OCI-LY7 (cell line): ENCODE data around the gene ID3. TPM values are rescaled to one million over a fixed set of nuclear protein-coding genes. Genes with fewer than 3 reads are reported as not detected.

Experiments used
- BruUV-seq: library from RNA; stranded (reverse); fragments of 400-500 nt; replicated peaks from 2 replicates; lab custom pipeline; 2021; lab: Mats Ljungman, UMichigan
- CTCF ChIA-PET: fragments of 300-600 bp; sonication (Branson Sonifier 250); formaldehyde crosslinking; loops from one replicate; lab custom pipeline; 2022; ENCODE audit warnings: antibody characterized with exemption; ENCODE audit not compliant: unreplicated experiment; lab: Charles Lee
- POLR2A ChIA-PET: fragments of 300-600 bp; sonication (Branson Sonifier 250); formaldehyde crosslinking; loops from one replicate; lab custom pipeline; 2022; ENCODE audit warnings: antibody characterized with exemption; lab: Charles Lee
- DNase-seq: peaks from one replicate; pipeline ENCODE4 v3.0.0-alpha.2; 2015; ENCODE audit warnings: low spot score
- H2AFZ ChIP-seq: fragments of 200-600 bp; sonication (generic), shearing (Covaris generic); 2 replicates; pipeline ENCODE4 v1.6.1; 2014; ENCODE audit warnings: mild to moderate bottlenecking, antibody characterized with exemption, low read length, moderate library complexity
- H3K27ac ChIP-seq: fragments of 200-600 bp; sonication (generic); 2 replicates; pipeline ENCODE4 v1.5.1; 2014; ENCODE audit warnings: mixed run types, low read depth, mild to moderate bottlenecking, moderate library complexity, low read length, inconsistent platforms; ENCODE audit not compliant: poor library complexity, severe bottlenecking
- H3K36me3 ChIP-seq: fragments of 200-600 bp; sonication (generic); 2 replicates; pipeline ENCODE4 v1.6.1; 2014; ENCODE audit warnings: mild to moderate bottlenecking, antibody characterized with exemption, low read length, moderate library complexity, mixed read lengths; ENCODE audit not compliant: insufficient read depth
- H3K4me1 ChIP-seq: fragments of 200-600 bp; sonication (generic); 2 replicates; pipeline ENCODE4 v1.5.1; 2014; ENCODE audit warnings: mild to moderate bottlenecking, low read length; ENCODE audit not compliant: insufficient read depth, poor library complexity, severe bottlenecking
- H3K4me2 ChIP-seq: fragments of 200-600 bp; sonication (generic); 2 replicates; pipeline ENCODE4 v1.6.1; 2014; ENCODE audit warnings: mild to moderate bottlenecking, low read length
- H3K4me3 ChIP-seq: fragments of 200-600 bp; sonication (generic); 2 replicates; pipeline ENCODE4 v1.5.1; 2014; ENCODE audit warnings: mild to moderate bottlenecking, low read depth, low read length; ENCODE audit not compliant: poor library complexity, severe bottlenecking
- H3K79me2 ChIP-seq: fragments of 200-600 bp; sonication (generic); 2 replicates; pipeline ENCODE4 v1.6.1; 2016; ENCODE audit warnings: low read depth, mild to moderate bottlenecking, low read length, moderate library complexity, mixed read lengths; ENCODE audit not compliant: insufficient read depth
- H3K9me2 ChIP-seq: fragments of 200-600 bp; sonication (generic); 2 replicates; pipeline ENCODE4 v1.6.1; 2016; ENCODE audit warnings: mild to moderate bottlenecking, low read length, mixed read lengths; ENCODE audit not compliant: insufficient read depth
- H3K9me3 ChIP-seq: fragments of 200-600 bp; sonication (generic); 2 replicates; pipeline ENCODE4 v1.6.1; 2014; ENCODE audit warnings: mild to moderate bottlenecking, mixed run types, low read length, mixed read lengths
- H4K20me1 ChIP-seq: fragments of 200-600 bp; sonication (generic); 2 replicates; pipeline ENCODE4 v1.6.1; 2014; ENCODE audit warnings: mild to moderate bottlenecking, antibody characterized with exemption, low read length, moderate library complexity, mixed read lengths; ENCODE audit not compliant: insufficient read depth
- EZH2phosphoT487 ChIP-seq: fragments of 200-600 bp; sonication (generic); IDR thresholded peaks from 2 replicates; pipeline ENCODE4 v1.6.1; 2018; ENCODE audit warnings: low read depth, borderline replicate concordance, mild to moderate bottlenecking, mixed run types, antibody characterized with exemption, low read length, moderate library complexity, mixed read lengths
- intact Hi-C: fragments of 100-400 bp; cut with micrococcal nuclease; formaldehyde crosslinking; loops from one replicate; pipeline ENCODE4 v1.10.0; 2022; ENCODE audit not compliant: unreplicated experiment
- total RNA-seq, 2 experiments: library from RNA; depleted of rRNA in 1 of 2; stranded (reverse); fragments of >200 nt in 1 of 2; shearing (Covaris generic) in 1 of 2; gene quantifications; 2 replicates each; pipeline ENCODE4 v1.2.3, GENCODE V29; 2014 to 2022
- TF ChIP-seq, protein P1 (sequence below): fragments of 200-600 bp; sonication (generic); conservative IDR thresholded peaks from 2 replicates; pipeline ENCODE4 v1.5.1; 2014; ENCODE audit warnings: mild to moderate bottlenecking, antibody characterized with exemption, low read length, moderate library complexity, mixed read lengths

Gene ID3
- total RNA-seq, 2 experiments from 2014 or later: 629 to 1,658 TPM

DNA sequence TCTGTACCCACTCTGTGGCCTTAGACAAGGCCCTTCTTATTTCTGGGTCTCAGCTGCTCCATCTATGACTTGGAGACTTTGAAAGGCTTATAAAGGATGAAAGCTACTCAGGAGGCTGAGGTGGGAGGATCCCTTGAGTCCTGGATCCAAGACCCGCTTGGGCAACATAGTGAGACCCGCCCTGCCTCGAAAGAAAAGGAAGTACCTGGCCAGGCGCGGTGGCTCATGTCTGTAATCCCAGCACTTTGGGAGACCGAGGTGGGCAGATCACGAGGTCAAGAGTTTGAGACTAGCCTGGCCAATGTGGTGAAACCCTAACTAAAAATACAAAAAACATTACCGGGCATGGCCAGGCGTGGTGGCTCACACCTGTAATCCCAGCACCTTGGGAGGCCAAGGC lies 13.4 kb downstream of the ID3 start:
- intact Hi-C loops: loop anchor here (2.0 kb wide), 1 partner anchor 205 kb away; no protein-coding TSS in a partner anchor
- POLR2A ChIA-PET: interaction anchor here (1.0 to 2.8 kb wide), 12 partner anchors 9 to 121 kb away, joined by 3 to 17 read pairs (median 6); no protein-coding TSS in a partner anchor

DNA sequence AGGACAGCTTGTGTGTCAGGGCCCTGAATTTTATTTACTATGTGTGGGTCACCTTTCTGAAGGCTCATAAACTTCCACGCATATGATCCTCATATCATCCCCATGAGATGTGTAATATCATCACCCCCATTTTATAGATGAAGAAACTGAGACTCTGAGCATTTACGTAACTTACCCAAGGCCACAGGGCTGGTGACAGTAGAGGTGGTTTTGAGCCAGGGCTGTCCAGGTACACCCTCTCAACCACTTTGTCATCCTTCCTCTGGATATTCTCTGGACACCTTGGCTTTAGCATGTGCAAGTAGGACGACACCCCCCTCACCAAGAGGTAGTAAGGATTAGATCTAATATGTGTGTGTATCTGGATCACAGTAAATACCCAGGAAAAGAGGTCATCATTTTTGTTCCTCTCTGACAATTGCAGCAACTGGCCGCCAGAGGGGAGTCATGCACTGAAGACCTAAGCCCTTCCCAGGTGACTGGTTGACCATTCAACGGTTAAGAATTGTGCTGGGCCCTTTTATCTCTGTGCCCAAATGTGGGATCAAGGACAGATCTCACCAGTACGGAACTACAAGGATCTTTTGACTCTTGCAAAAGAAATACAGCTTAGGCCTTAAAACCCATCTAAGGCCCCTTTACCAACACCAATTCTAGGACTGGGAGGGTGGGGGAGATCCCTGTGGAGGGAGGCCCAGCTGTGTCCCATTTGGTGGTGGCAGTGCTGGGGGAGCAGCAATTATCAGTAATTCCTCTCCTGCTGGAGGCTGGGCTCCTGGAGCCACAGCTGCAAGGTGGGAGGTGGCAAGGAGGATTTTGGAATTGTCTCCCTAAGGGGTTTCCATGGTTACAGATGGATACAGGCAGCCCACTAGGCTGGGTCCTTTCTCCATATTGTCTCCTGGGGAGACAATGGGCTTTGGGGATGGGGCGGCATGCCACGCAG lies 14.6 kb downstream of the ID3 start:
- no peaks in the 10 kb centered on the region for H3K36me3 ChIP-seq
- no peaks in the 10 kb centered on the region for H4K20me1 ChIP-seq
- no peaks in the 10 kb centered on the region for H3K79me2 ChIP-seq
- DNase-seq: peak; percentile 90
- ChIA-PET CTCF (interaction anchor here (0.6 to 3.6 kb wide), 6 partner anchors 10 to 123 kb away, joined by 3 to 35 read pairs (median 3); no protein-coding TSS in a partner anchor), POLR2A (interaction anchor here (0.6 to 2.8 kb wide), 11 partner anchors 10 to 122 kb away, joined by 3 to 17 read pairs (median 4); no protein-coding TSS in a partner anchor)
- peak overlapping the region; percentile 63 for H3K27ac ChIP-seq
- H3K9me3 ChIP-seq: no peaks in the 10 kb centered on the region
- TF ChIP-seq, protein P1, sequence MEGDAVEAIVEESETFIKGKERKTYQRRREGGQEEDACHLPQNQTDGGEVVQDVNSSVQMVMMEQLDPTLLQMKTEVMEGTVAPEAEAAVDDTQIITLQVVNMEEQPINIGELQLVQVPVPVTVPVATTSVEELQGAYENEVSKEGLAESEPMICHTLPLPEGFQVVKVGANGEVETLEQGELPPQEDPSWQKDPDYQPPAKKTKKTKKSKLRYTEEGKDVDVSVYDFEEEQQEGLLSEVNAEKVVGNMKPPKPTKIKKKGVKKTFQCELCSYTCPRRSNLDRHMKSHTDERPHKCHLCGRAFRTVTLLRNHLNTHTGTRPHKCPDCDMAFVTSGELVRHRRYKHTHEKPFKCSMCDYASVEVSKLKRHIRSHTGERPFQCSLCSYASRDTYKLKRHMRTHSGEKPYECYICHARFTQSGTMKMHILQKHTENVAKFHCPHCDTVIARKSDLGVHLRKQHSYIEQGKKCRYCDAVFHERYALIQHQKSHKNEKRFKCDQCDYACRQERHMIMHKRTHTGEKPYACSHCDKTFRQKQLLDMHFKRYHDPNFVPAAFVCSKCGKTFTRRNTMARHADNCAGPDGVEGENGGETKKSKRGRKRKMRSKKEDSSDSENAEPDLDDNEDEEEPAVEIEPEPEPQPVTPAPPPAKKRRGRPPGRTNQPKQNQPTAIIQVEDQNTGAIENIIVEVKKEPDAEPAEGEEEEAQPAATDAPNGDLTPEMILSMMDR: peak; percentile 99
- no peak for TF ChIP-seq EZH2phosphoT487
- H3K9me2 ChIP-seq: no peaks in the 10 kb centered on the region
- BruUV-seq: no TSS peak
- peak overlapping the region; percentile 65; the same call in 1 of the 2 replicates for H2AFZ ChIP-seq
- no peak overlapping the region for H3K4me3 ChIP-seq
- intact Hi-C loops: loop anchor here (1.0 to 5.0 kb wide), 4 partner anchors 93 to 567 kb away; no protein-coding TSS in a partner anchor
- peak overlapping the region; percentile 52 for H3K4me2 ChIP-seq
- peaks cover 76% of the 10 kb centered on the region for H3K4me1 ChIP-seq

More for the DNA sequence above, 13.4 kb downstream of the ID3 start:
- no peak for DNase-seq
- Histone ChIP-seq H3K4me3 (no peak overlapping the region), H3K79me2 (no peaks in the 10 kb centered on the region), H3K4me2 (peak overlapping the region; percentile 52; the same call in 1 of the 2 replicates), H4K20me1 (no peaks in the 10 kb centered on the region), H3K9me2 (no peaks in the 10 kb centered on the region), H2AFZ (no peak overlapping the region; the same call in 1 of the 2 replicates), H3K4me1 (peaks cover 77% of the 10 kb centered on the region), H3K27ac (peak overlapping the region; percentile 63), H3K9me3 (no peaks in the 10 kb centered on the region), H3K36me3 (no peaks in the 10 kb centered on the region)
- CTCF ChIA-PET: interaction anchor here (0.6 to 3.6 kb wide), 6 partner anchors 8 to 178 kb away, joined by 3 to 35 read pairs (median 4); no protein-coding TSS in a partner anchor
- no TSS peak for BruUV-seq
- no peak for TF ChIP-seq EZH2phosphoT487
